Fibroblast of skin of abdomen (primary cell): ENCODE data around the gene NPC1L1. TPM values are rescaled to one million over a fixed set of nuclear protein-coding genes. Genes with fewer than 3 reads are reported as not detected.

Experiments
- DNase-seq: peaks from one replicate; pipeline ENCODE4 v3.0.0-alpha.2; 2013
- polyA plus RNA-seq, 2 experiments: library from polyadenylated mRNA; unstranded; fragments of 120-200 nt; gene quantifications; one replicate each; pipeline ENCODE4 v1.2.1, GENCODE V29; 2013; ENCODE audit not compliant: insufficient read length in 2 of 2

Gene NPC1L1
- 0.04 TPM for polyA plus RNA-seq (2013, experiment 1 of 2; ENCODE audit: insufficient read length)
- 0.04 TPM for polyA plus RNA-seq (2013, experiment 2 of 2; ENCODE audit: insufficient read length)

GRCh38 chr7:44541028-44541869 is at the start of gene NPC1L1:
TSS of gene NPC1L1 (minus strand) at chr7:44541330. CDS start at chr7:44541259, 71 bp downstream.
- DNase-seq: no peak

DNA sequence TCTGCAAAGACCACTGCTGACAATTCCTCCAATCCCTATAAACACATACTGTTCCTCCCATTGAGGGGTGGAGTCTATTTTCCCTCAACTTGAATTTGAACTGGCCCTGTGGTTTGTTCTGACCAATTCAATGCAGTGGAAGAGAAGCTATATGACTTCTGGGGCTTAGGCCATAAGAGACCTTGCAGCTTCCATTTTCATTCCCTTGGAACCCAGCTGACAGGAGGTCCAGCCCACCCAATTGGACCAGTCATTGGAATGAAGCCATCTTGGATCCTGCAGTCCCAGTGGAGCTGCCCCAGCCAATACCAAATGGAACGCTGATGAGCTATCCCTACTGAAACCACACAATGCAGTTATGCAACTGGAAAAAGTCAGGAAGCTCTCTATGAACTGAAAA is 49.8 kb upstream of the NPC1L1 start:
- no peak for DNase-seq

DNA sequence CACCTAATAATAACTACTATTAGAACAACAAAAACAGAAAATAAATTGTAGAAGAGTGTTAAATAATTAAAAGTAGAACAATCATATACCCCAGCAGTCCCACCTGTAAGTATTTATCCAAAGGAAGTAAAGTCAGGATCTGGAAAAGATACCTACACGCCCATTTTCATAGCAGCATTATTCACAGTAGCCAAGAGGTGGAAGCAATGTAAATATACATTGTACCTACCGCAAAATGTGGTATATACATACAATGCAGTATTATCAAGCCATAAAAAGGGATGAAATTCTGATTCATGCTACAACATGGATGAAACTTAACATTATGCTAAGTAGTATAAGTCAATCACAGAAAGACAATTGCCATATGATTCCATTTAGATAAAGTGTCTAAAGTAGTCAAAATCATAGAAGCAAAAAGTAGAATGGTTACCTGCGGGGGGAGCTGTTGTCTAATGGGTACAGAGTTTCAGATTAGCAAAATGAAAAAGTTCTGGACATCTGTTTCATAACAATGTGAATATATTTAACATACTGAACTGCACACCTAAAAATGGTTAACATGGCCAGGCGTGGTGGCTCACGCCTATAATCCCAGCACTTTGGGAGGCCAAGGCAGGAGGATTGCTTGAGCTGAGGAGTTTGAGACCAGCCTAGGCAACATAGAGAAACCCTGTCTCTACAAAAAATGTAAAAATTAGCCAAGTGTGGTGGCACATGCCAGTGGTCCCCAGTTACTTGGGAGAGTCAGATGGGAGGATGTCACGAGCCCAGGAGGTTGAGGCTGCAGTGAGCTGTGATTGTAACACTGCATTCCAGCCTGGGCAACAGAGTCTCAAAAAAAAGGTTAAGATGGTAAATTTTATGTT is 46.9 kb upstream of the NPC1L1 start:
- peak; percentile 58 for DNase-seq

DNA sequence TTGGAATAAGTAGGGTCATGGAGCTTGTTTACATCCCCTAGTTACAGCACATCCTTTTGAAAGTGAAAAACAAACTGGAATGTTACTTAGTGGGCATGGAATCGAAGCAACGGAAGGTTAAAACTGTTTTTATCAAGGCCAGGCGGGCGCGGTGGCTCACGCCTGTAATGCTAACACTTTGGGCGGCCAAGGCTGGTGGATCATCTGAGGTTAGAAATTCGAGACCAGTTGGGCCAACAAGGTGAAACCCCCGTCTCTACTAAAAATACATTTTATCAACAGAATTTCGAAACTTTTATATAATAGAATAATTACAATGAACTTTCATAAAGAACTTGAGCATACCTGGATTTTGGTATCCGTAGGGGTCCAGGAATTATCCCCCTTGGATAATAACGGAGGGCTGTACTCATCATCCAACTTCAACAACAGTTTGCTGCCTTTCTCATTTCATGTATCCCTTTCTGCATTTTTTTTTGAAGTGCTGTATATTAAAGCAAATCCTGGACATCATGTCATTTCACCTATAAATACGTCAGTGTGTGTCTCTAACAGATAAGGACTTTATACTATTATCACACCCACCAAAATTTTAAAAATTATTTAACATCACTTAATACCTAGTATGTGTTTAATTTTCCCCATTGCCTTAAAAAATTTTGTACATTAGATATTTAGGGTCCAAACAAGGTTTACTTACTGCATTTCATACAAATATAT is 42.2 kb upstream of the NPC1L1 start:
- no peak for DNase-seq

DNA sequence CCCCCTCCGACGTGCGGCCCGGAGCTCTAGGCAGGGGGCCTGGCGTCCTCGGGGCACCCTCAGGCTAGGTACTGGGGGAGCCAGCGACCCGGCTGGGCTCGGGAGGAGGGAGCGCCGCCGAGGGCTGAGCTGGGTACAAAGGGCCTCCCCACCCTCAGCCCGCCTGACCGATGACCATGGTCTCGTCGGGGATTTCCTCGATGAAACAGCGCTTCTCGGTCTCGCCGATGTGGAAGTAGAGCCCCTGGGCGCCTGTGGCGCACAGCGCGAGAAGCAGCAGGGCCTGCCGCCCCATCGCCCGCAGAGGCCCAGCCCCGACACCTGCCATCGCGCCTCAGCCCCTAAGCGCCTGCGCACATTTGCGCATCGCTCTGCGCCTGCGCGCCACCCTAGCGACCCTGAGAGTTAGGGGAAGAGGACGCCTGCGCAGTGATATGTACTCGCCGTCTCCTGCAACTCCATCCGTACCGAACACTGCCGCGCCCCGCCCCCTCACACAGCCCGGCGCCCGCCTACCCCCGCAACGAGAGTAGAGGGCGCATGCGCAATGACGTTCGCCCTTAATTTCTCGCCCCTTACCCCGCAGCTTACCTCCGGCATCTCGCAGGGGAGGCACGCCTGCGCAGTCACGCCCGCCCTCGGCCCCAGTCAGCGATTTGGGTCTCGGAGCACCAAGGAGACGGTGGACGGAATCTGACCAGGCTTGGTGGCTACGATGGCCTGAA is 40.9 kb upstream of the NPC1L1 start, which contains the start of gene TMED4:
Gene TMED4 (minus strand): TSS at position 353 of the 725 bp plus-strand sequence. CDS start 25 bp downstream, at position 328.
- peak; percentile 98 for DNase-seq

- no peak for DNase-seq
Measured at GRCh38 chr7:44580945-44581878, 40.1 kb upstream of the NPC1L1 start.

DNA sequence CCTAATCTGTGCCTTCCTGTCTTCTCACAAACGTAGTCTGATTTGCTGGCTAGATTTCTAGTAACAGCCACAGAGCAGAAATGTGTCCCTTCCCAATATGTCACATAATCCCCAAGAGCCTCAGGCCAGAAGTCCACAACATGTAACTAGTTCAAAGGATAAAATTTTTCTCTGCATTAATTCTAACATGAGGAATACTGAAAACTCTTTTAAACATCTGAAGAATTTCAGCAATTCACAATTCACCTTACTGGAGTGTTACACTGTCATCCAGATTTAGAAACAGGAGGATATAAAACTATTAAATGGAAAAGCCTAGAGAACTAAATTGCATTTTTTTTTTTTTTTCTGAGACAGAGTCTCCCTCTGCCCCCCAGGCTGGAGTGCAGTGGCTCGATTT is 35.1 kb upstream of the NPC1L1 start:
- DNase-seq: no peak

DNA sequence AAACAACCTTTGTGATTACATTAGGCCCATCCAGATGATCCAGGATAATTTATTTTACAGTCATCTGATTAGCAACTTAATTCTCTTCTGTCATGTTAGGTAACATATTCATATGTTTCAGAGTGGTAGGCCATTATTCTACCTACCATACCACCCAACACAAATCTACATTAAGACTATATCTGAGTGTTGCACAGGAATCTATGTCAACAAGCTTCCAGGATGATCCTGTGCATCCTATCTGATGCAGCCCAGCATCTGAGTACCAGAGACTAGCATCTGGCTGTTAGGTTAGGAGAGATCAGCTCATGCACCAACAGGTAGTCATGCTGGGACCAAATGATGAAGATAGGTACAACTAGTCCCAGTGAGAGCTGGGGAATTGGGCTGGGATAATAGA is 33.9 kb upstream of the NPC1L1 start:
- DNase-seq: no peak

DNA sequence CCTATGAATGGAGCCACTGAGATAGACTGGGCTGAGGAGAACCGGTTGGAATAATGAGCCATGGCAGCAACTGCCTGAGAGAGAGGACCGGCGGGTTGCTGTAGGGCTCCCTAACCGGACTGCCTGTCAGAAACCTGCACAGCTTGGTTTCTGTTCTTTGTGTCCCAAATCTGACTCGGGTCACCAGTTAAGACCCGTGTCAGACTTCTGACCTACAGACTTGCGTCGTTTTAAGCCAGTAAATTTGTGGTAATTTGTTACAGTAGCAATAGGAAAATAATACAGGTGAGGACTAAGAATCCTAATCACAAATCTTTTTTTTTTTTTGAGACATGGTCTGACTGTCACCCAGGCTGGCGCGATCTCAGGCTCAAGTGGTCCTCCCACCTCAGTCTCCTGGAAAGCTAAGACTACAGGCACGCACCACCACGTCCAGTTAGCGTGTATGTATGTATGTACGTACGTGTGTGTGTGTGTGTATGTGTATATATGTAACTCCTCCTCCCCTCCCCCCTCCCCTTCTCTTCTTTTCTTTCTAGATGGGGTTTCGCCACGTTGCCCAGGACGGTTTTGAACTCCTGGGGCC is 33.2 kb upstream of the NPC1L1 start:
- no peak for DNase-seq

DNA sequence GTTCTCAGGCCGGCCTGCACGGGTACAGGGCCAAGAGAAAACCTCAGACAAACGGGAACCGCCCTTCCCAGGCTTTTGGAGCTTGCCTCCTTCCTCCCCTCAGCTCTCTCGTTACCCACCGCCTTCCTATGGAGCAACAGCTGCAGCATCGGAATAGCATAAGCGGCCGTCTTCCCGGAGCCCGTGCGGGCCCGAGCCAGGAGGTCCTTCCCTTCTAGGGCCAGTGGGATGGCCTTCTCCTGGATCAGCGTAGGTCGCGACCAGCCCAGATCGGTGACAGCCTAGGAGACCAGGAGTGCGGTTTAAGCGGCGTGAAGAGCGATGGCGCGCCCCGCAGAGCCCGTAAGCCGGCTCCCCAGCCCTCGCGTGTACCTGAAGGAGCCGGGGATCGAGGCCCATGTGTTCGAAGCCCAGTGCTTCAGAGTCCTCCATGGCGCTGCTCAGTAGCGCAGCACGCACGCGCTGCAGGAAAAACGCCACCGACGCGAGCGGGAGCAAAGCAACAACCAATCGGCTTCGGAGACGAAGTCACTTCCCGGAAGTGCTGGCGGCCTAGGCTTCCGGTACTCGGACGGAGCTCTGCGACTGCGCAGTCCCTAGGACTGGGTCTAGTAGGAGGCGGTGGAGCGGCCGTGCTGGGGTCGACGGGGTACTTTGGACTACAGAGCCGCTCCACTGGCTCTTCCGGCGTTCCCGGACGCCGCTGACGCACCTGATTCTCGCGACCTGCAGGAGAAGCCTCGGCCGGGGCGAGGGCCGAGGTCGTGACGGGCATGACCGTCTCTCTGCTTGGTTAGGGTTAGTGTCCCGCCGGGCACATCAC is 32.5 kb upstream of the NPC1L1 start, which contains the start of gene DDX56:
Gene DDX56 (minus strand): TSS at position 445 of the 823 bp plus-strand sequence. CDS start 13 bp downstream, at position 432.
- peak; percentile 93 for DNase-seq

- DNase-seq: no peak
Measured at GRCh38 chr7:44572771-44573170, 31.6 kb upstream of the NPC1L1 start.

- DNase-seq: no peak
Measured at GRCh38 chr7:44569959-44570358, 28.8 kb upstream of the NPC1L1 start.

DNA sequence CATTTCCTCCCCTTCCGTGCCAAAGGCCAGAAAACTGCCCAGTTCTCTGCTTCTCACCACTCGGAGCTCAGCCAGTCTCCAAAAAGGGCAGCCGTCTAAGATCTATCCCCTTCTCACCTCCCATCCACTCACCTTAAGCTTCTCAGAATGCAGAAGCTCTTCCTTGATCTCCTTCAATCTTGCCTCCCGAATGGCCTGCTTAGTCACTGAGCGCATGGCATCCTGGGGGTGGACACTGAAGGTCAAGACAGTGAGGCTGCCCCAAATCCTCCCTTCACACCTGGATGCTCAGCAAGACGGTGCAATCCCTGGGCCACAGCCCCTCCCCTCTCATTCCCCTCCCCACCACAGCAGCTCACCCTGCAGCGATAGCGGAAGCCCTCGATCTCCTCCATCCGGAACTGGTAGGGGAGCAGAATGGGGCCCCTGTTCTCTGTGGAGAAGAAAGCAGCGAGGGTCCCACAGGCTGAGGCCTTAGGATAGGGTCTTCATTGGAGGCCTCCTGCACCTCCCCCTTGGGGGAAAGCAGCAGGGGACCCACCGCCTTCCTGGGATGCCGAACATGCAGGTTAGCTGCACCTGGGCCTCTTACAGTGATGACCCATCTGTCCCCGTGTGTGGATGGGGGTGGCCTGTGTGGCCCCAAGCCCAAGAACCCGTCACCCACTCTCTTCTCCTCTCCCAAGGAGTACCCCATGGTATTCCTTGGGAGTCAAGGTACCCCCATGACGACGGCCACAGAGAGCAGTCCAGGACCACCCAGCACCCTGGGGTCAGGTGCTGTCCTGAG is 27.8 kb upstream of the NPC1L1 start:
- DNase-seq: no peak

DNA sequence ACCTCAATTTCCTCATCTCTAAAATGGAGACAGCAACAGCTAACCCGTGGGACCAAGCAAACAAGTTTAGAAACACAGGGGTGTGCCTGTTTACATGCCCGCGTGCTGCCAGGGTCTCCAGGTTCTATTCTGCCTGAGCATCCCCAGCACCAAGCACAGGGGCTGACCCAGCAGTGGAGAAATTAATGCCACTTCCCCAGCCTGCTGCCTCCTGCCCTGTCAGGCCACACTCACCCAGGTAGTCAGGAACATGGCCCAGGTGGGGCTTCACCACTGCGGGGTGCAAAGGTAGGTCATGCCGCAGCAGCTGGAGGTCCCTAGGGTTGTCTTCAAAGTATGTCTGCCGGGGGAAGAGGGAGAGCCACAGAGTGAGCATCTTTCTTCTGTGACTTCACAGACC is 26.8 kb upstream of the NPC1L1 start:
- no peak for DNase-seq

GRCh38 chr7:44566680-44567079 is 25.6 kb upstream of the NPC1L1 start:
- no peak for DNase-seq

- no peak for DNase-seq
Measured at GRCh38 chr7:44565795-44566559, 24.8 kb upstream of the NPC1L1 start.

GRCh38 chr7:44565097-44565794 is 24.1 kb upstream of the NPC1L1 start:
- peak; percentile 40 for DNase-seq
